CD4-positive, alpha-beta T cell treated with Interleukin-10 for 1 hour (primary cell): ENCODE data around the gene HDAC4.

Experiments used
- DNase-seq: peaks from one replicate; pipeline ENCODE4 v3.0.0-alpha.2; 2020

Gene HDAC4

GRCh38 chr2:239014458-239015217, 386.2 kb downstream of the HDAC4 start:
- DNase-seq = no peak

- DNase-seq = no peak
Measured at GRCh38 chr2:239013678-239013976, 387.2 kb downstream of the HDAC4 start.

GRCh38 chr2:239012936-239013677, 387.7 kb downstream of the HDAC4 start:
- no peak for DNase-seq

- no peak for DNase-seq
Measured at GRCh38 chr2:239012228-239012627, 388.6 kb downstream of the HDAC4 start.

- no peak for DNase-seq
Measured at GRCh38 chr2:239009589-239009961, 391.2 kb downstream of the HDAC4 start.

- DNase-seq = no peak
Measured at GRCh38 chr2:239008677-239009588, 391.9 kb downstream of the HDAC4 start.

GRCh38 chr2:239008004-239008403, 392.8 kb downstream of the HDAC4 start:
- DNase-seq = no peak

- no peak for DNase-seq
Measured at GRCh38 chr2:239006622-239007285, 394.1 kb downstream of the HDAC4 start.

GRCh38 chr2:239005586-239005985, 395.2 kb downstream of the HDAC4 start:
- no peak for DNase-seq

- DNase-seq = no peak
Measured at GRCh38 chr2:239004274-239005015, 396.4 kb downstream of the HDAC4 start.

GRCh38 chr2:239003624-239004273, 397.1 kb downstream of the HDAC4 start:
- no peak for DNase-seq

GRCh38 chr2:239002954-239003623, 397.7 kb downstream of the HDAC4 start:
- DNase-seq = no peak

- DNase-seq = no peak
Measured at GRCh38 chr2:239002591-239002953, 398.2 kb downstream of the HDAC4 start.

GRCh38 chr2:239001794-239002193, 399.0 kb downstream of the HDAC4 start:
- no peak for DNase-seq

GRCh38 chr2:239000500-239001073, 400.2 kb downstream of the HDAC4 start:
- no peak for DNase-seq

- DNase-seq = no peak
Measured at GRCh38 chr2:239000089-239000488, 400.7 kb downstream of the HDAC4 start.

- DNase-seq = no peak
Measured at GRCh38 chr2:238999291-238999741, 401.5 kb downstream of the HDAC4 start.

GRCh38 chr2:238998801-238999200, 402.0 kb downstream of the HDAC4 start:
- DNase-seq = no peak
